ENCODE results near the gene FANCC. TPM values are rescaled to one million over a fixed set of nuclear protein-coding genes. Genes with fewer than 3 reads are reported as not detected.

Gene FANCC
- total and polyA plus RNA-seq, 2 experiments from 2014 or later, result 13.1 to 15.6 TPM

GRCh38 chr9:95286151-95286550, 31.4 kb downstream of the FANCC start:
- Histone ChIP-seq H4K20me1 (ENCODE audit: insufficient read depth, poor library complexity, severe bottlenecking) (no peaks in the 10 kb centered on the region), H3K4me1 (ENCODE audit: insufficient read depth) (peaks cover 5% of the 10 kb centered on the region), H3K9me3 (ENCODE audit: low read depth) (no peaks in the 10 kb centered on the region), H3K9me2 (replicated peaks; ENCODE audit: insufficient read depth) (no peaks in the 10 kb centered on the region), H3K4me3 (no peak overlapping the region), H3K4me2 (no peak overlapping the region), H2AFZ (no peak overlapping the region), H3K27ac (peak overlapping the region; percentile 6), H3K27me3 (no peaks in the 10 kb centered on the region), H3K79me2 (peaks cover 33% of the 10 kb centered on the region), H3K36me3 (replicated peaks; ENCODE audit: insufficient read depth, low read depth) (no peaks in the 10 kb centered on the region)
- TF ChIP-seq EZH2 (IDR thresholded peaks at IDR 0.05; ENCODE audit: borderline replicate concordance) (no peak), EZH2phosphoT487 (IDR thresholded peaks at IDR 0.05; ENCODE audit: low read depth, severe bottlenecking, unreplicated experiment) (no peak)
- TF ChIP-seq, protein P1, sequence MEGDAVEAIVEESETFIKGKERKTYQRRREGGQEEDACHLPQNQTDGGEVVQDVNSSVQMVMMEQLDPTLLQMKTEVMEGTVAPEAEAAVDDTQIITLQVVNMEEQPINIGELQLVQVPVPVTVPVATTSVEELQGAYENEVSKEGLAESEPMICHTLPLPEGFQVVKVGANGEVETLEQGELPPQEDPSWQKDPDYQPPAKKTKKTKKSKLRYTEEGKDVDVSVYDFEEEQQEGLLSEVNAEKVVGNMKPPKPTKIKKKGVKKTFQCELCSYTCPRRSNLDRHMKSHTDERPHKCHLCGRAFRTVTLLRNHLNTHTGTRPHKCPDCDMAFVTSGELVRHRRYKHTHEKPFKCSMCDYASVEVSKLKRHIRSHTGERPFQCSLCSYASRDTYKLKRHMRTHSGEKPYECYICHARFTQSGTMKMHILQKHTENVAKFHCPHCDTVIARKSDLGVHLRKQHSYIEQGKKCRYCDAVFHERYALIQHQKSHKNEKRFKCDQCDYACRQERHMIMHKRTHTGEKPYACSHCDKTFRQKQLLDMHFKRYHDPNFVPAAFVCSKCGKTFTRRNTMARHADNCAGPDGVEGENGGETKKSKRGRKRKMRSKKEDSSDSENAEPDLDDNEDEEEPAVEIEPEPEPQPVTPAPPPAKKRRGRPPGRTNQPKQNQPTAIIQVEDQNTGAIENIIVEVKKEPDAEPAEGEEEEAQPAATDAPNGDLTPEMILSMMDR (IDR thresholded peaks at IDR 0.05; ENCODE audit: poor library complexity), result no peak
- no peak for DNase-seq (ENCODE audit: low spot score)
- 68% methylated on average over 2 of the region's 2 CpGs for WGBS (ENCODE audit: low lambda C conversion rate, missing lambda C conversion rate)

DNA sequence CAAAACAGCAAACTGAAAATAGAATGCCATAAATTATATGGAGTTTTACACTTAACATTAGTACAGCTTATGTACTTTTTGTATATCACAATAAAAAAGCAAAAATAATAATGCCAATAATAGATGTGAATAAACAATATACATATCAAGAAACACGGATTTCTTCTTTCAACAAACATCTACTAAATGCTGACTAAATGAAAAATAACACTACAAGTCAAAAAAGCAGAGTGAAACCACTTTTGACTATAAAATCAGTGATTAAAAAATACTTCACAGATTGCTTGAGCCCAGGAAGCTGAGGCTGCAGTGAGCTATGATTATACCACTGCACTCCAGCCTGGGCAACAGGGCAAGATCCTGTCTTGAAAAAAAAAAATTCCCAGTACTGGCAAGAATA, 32.2 kb downstream of the FANCC start:
- Histone ChIP-seq H3K36me3 (replicated peaks; ENCODE audit: insufficient read depth, low read depth) (no peaks in the 10 kb centered on the region), H3K9me2 (replicated peaks; ENCODE audit: insufficient read depth) (no peaks in the 10 kb centered on the region), H2AFZ (no peak overlapping the region), H4K20me1 (ENCODE audit: insufficient read depth, poor library complexity, severe bottlenecking) (no peaks in the 10 kb centered on the region), H3K27me3 (no peaks in the 10 kb centered on the region), H3K4me3 (no peak overlapping the region), H3K9me3 (ENCODE audit: low read depth) (no peaks in the 10 kb centered on the region), H3K79me2 (peaks cover 31% of the 10 kb centered on the region), H3K4me1 (ENCODE audit: insufficient read depth) (peaks cover 5% of the 10 kb centered on the region), H3K27ac (no peak overlapping the region), H3K4me2 (no peak overlapping the region)
- TF ChIP-seq, protein P1 (IDR thresholded peaks at IDR 0.05; ENCODE audit: poor library complexity), result no peak
- TF ChIP-seq EZH2 (IDR thresholded peaks at IDR 0.05; ENCODE audit: borderline replicate concordance), result no peak
- no peak for TF ChIP-seq EZH2phosphoT487 (IDR thresholded peaks at IDR 0.05; ENCODE audit: low read depth, severe bottlenecking, unreplicated experiment)
- 82% methylated on average over 1 of the region's 1 CpG for WGBS (ENCODE audit: low lambda C conversion rate, missing lambda C conversion rate)
- no peak for DNase-seq (ENCODE audit: low spot score)

DNA sequence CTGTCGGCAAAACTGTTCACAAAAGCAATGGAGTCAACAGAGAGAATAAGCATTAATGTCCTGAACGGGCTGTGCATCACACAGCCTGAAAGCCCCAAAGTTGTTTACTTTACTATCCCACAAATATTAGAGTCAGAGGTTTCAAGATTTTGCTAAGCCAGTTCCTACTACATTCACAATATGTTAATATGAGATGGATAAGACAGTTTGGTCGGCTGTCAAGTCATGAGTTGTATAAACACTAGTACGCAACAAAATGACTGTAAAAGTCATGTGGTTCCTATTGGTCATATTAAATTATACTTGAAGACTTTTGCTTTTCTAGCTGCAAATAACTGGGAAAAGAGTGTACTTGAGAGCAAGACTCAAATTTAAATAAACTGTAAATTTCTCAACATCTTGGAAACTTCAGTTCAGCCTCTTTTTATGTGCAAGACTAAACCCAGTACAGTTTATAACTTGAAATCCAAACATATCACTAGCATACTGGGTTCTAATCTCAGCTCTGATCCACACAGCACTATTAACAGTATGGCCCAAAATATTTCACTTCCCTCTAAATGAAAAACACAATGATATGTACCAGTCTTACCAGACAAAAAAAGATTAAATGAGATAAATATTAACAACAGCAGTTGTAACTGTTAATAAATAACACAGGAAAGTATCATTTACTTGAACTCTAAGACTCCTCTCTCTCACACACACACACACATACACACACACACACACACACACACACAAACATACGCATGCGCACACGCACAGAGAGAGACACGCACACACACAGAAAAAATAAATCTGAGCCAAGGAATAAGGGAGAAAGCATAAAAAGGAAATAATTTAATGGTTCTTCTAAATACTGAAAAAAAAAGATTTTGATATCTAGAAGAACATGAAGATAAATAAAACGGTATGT, 33.1 kb downstream of the FANCC start:
- no peaks in the 10 kb centered on the region for H3K36me3 ChIP-seq (replicated peaks; ENCODE audit: insufficient read depth, low read depth)
- peak; percentile 25 for DNase-seq (ENCODE audit: low spot score)
- no peaks in the 10 kb centered on the region for H3K27me3 ChIP-seq
- H3K4me2 ChIP-seq, result peak overlapping the region; percentile 39
- no peaks in the 10 kb centered on the region for H3K9me2 ChIP-seq (replicated peaks; ENCODE audit: insufficient read depth)
- H4K20me1 ChIP-seq (ENCODE audit: insufficient read depth, poor library complexity, severe bottlenecking), result no peaks in the 10 kb centered on the region
- 63% methylated on average over 9 of the region's 9 CpGs for WGBS (ENCODE audit: low lambda C conversion rate, missing lambda C conversion rate)
- H3K4me1 ChIP-seq (ENCODE audit: insufficient read depth), result peaks cover 5% of the 10 kb centered on the region
- TF ChIP-seq, protein P1 (IDR thresholded peaks at IDR 0.05; ENCODE audit: poor library complexity), result no peak
- TF ChIP-seq EZH2phosphoT487 (IDR thresholded peaks at IDR 0.05; ENCODE audit: low read depth, severe bottlenecking, unreplicated experiment) (no peak), EZH2 (IDR thresholded peaks at IDR 0.05; ENCODE audit: borderline replicate concordance) (no peak)
- H2AFZ ChIP-seq, result no peak overlapping the region
- no peak overlapping the region for H3K4me3 ChIP-seq
- peak overlapping the region; percentile 21 for H3K27ac ChIP-seq
- H3K9me3 ChIP-seq (ENCODE audit: low read depth), result no peaks in the 10 kb centered on the region
- peaks cover 32% of the 10 kb centered on the region for H3K79me2 ChIP-seq
